ENCODE data around the gene AKIP1. TPM values are rescaled to one million over a fixed set of nuclear protein-coding genes. Genes with fewer than 3 reads are reported as not detected.
"Not testable (repeated sequence)": the region's sequence is repeated elsewhere in the genome, so short reads cannot be mapped to it uniquely, and the experiment has no call there.

AKIP1 gene
- total RNA-seq, 1 donor from 2014 or later: 25.1 TPM

DNA sequence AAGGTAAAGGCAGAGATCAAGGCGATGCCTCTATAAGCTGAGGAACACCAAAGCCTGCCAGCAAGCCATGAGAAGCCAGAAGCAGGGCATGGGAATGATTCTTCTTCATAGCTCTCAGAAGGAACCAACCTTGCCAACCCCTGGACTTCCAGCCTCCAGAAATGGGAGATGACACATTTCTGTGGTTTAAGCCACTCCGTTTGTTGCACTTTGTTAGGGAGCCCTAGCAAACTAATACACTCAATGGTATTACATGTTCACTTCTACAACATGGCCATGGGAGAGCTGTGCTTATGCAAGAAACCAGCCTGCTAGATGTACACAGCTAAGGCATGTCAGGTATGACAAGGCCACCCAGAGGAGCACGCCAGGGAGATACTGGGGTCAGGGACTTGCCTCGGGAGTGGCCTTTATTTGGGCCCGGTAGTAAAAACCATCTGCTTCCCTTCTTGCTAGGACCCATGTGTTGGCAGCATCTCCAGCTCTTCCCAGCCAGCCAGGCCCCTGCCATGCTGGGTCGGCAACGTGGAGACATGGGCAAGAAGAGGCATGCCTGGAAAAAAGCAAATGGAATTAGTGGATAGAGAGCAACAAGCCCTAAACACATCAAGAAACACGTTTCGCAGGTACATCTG is 18.1 kb downstream of the AKIP1 start:
- no peaks in the 10 kb centered on the region for H3K4me1 Mint-ChIP-seq
- H3K36me3 Mint-ChIP-seq (ENCODE audit: low read depth): no peaks in the 10 kb centered on the region
- H3K27me3 Mint-ChIP-seq: no peaks in the 10 kb centered on the region
- intact Hi-C loops (cut with micrococcal nuclease): no loop called here
- no peak for DNase-seq
- H3K9me3 Mint-ChIP-seq: no peaks in the 10 kb centered on the region
- H3K27ac Mint-ChIP-seq: peak overlapping the region; percentile 17
- no peak overlapping the region for H3K4me3 Mint-ChIP-seq

GRCh38 chr11:8930456-8931175 is 19.6 kb downstream of the AKIP1 start:
- Mint-ChIP-seq H3K4me1 (peaks cover 6% of the 10 kb centered on the region), H3K36me3 (ENCODE audit: low read depth) (no peaks in the 10 kb centered on the region), H3K9me3 (no peaks in the 10 kb centered on the region), H3K27me3 (no peaks in the 10 kb centered on the region), H3K27ac (no peak overlapping the region), H3K4me3 (no peak overlapping the region)
- intact Hi-C loops (cut with micrococcal nuclease): no loop called here
- no peak for DNase-seq

DNA sequence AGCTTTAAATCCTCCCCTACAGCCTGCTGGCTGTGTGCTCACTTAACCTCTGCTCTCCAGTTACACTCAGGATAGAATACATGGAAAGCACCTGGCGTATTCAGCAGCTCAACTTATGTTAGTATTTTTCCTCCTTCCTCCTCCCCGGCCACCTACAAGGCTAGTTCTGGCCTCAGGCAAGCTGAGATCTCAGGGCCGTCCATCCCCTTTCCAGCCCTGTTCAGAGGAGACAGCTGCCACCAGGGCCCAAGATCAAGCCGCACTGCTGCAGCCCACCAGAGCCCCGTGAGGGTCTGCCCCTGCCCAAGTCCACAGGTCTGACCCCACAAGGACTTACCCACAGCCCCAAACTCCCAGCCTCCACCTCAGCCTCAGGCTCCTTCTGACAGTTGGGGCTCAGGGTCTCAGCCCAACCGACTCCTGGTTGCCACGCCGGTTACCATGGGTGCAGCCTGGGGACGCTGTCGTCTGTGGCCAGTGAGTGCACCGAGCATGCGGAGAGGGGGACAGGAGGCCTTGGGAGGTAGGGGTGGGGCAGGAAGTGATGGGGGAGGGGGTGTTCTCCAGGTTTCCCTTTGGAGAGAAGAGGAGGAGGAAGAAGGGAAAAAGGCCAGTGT is 21.7 kb downstream of the AKIP1 start, which contains the start of gene C11orf16:
C11orf16 (minus strand) TSS at position 384 of the 617 bp plus-strand sequence. CDS start 639 bp downstream, outside the sequence.
- DNase-seq: no peak
- Mint-ChIP-seq H3K27me3 (no peaks in the 10 kb centered on the region), H3K4me1 (peaks cover 9% of the 10 kb centered on the region), H3K4me3 (no peak within 1 kb of the TSS), H3K27ac (no peak within 1 kb of the TSS), H3K9me3 (no peaks in the 10 kb centered on the region), H3K36me3 (ENCODE audit: low read depth) (no peaks in the 10 kb centered on the region)
- intact Hi-C loops (cut with micrococcal nuclease): no loop called here

DNA sequence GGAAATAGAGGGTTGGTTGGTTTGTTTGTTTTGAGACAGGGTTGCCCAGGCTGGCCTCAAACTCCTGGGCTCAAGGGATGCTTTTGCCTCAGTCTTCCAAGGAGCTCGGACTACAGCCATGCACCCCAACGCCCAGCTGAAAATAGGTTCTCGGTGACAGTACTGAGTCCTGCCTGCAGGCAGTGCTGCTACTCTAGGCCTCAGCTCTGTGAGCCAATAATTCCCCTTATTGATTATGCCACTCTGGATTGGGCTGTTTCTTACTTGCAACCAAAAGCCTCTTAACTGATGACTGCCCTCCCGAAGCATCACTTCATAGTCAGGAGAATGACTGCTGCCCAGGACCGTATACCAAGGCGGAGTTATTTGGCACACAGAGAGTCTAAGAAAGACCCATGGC is 22.9 kb downstream of the AKIP1 start:
- intact Hi-C loops (cut with micrococcal nuclease): no loop called here
- Mint-ChIP-seq H3K4me3 (no peak overlapping the region), H3K27ac (no peak overlapping the region), H3K27me3 (no peaks in the 10 kb centered on the region), H3K9me3 (no peaks in the 10 kb centered on the region), H3K36me3 (ENCODE audit: low read depth) (no peaks in the 10 kb centered on the region), H3K4me1 (peaks cover 9% of the 10 kb centered on the region)
- DNase-seq: no peak

- Mint-ChIP-seq H3K4me1 (peaks cover 9% of the 10 kb centered on the region), H3K36me3 (ENCODE audit: low read depth) (no peaks in the 10 kb centered on the region), H3K9me3 (no peaks in the 10 kb centered on the region), H3K27ac (no peak overlapping the region), H3K4me3 (no peak overlapping the region), H3K27me3 (no peaks in the 10 kb centered on the region)
- no peak for DNase-seq
- intact Hi-C loops (cut with micrococcal nuclease): no loop called here
Measured at GRCh38 chr11:8934742-8935488, 23.9 kb downstream of the AKIP1 start.

DNA sequence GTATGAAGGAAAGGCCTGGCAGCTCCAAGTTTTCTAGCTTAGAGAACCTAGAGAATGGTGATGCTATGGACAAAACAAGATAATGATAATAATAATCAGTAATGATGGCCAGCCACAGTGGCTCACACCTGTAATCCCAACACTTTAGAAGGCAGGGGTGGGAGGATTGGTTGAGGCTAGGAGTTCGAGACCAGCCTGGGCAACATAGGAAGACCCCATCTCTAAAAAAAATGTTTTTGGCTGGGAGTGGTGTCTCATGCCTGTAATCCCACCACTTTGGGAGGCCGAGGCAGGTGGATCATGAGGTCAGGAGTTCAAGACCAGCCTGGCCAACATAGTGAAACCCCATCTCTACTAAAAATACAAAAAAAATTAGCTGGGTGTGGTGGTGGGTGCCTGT is 24.8 kb downstream of the AKIP1 start:
- H3K27ac Mint-ChIP-seq, H3K27me3 Mint-ChIP-seq: not testable (repeated sequence)

GRCh38 chr11:8937159-8937558 is 26.2 kb downstream of the AKIP1 start:
- H3K4me1 Mint-ChIP-seq: peaks cover 9% of the 10 kb centered on the region
- H3K27me3 Mint-ChIP-seq: peaks cover 15% of the 10 kb centered on the region
- no peak overlapping the region for H3K4me3 Mint-ChIP-seq
- no peak overlapping the region for H3K27ac Mint-ChIP-seq
- no peaks in the 10 kb centered on the region for H3K36me3 Mint-ChIP-seq (ENCODE audit: low read depth)
- H3K9me3 Mint-ChIP-seq: no peaks in the 10 kb centered on the region
- DNase-seq: no peak
- intact Hi-C loops (cut with micrococcal nuclease): no loop called here

More for the DNA sequence above, 24.8 kb downstream of the AKIP1 start:
- H3K9me3 Mint-ChIP-seq; H3K36me3 Mint-ChIP-seq (ENCODE audit: low read depth); DNase-seq; intact Hi-C loops (cut with micrococcal nuclease); H3K4me1 Mint-ChIP-seq; H3K4me3 Mint-ChIP-seq: not testable (repeated sequence)

DNA sequence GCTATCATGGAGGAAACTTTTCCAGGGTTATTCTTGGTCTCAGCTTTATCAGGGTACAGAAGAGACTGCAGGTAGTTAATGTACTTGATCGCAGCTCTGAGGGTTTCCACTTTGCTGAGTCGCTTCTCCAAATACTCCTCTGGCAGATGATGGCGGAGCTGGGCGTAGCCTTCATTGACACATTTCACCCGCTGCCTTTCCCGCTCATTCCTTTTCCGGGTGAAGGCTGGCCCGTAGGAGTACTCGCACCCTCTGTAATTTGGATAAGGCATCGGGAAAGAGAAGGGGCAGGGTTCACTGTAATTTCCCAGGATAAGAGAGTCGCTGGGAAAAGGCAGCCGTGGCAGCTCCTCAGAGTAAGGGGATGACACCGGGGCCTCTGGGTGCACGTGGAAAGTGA is 26.7 kb downstream of the AKIP1 start:
- no peak overlapping the region for H3K27ac Mint-ChIP-seq
- DNase-seq: no peak
- no peaks in the 10 kb centered on the region for H3K9me3 Mint-ChIP-seq
- H3K4me3 Mint-ChIP-seq: no peak overlapping the region
- intact Hi-C loops (cut with micrococcal nuclease): no loop called here
- peaks cover 9% of the 10 kb centered on the region for H3K4me1 Mint-ChIP-seq
- peaks cover 18% of the 10 kb centered on the region for H3K27me3 Mint-ChIP-seq
- no peaks in the 10 kb centered on the region for H3K36me3 Mint-ChIP-seq (ENCODE audit: low read depth)

DNA sequence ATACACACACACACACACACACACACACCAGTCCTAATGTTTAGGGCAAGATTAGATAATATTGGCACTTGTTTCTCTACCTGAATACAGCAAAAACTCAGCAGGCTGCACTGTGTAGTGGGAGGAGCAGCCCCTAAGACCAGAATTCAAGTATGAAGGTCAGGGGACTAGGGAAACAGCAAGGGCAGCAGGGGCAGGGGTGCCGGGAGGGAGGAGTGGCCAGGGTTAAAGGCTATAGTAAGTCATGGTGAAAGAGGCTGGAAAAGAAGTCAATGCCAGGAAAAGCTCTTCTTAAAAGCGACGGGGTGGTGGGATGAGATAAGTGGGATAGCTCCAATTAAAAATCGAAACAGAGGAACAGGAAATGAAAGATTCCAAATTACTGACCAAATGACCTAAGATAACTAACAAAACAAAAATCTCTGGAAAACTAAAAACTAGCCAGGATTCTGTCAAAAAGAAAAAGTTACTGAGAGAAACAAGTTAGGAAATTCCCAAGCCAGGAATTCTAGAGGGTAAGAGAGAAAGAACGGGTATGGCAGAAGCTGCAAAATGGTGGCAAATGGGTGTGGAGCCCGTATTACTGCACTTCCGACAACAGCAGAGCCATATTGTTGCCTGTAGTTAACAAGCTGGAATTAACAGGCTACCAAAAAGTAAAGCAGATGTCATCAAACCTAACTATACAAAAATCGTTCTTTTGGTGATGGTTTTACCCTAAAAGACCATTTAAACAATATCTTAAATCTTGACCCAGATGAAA is 30.5 kb downstream of the AKIP1 start:
- no peaks in the 10 kb centered on the region for H3K9me3 Mint-ChIP-seq
- H3K27me3 Mint-ChIP-seq: peaks cover 24% of the 10 kb centered on the region

GRCh38 chr11:8942518-8943066 is 31.6 kb downstream of the AKIP1 start, which contains the start of gene ASCL3:
TSS of gene ASCL3 (minus strand) at chr11:8943016. CDS start at chr11:8938161, 4,855 bp downstream.
- H3K27ac Mint-ChIP-seq: no peak within 1 kb of the TSS

More for the DNA sequence above, 30.5 kb downstream of the AKIP1 start:
- no peaks in the 10 kb centered on the region for H3K36me3 Mint-ChIP-seq (ENCODE audit: low read depth)
- H3K27ac Mint-ChIP-seq: no peak overlapping the region
- no peak for DNase-seq
- peaks cover 3% of the 10 kb centered on the region for H3K4me1 Mint-ChIP-seq
- H3K4me3 Mint-ChIP-seq: no peak overlapping the region
- intact Hi-C loops (cut with micrococcal nuclease): no loop called here

GRCh38 chr11:8947230-8947943 is 36.4 kb downstream of the AKIP1 start:
- H3K27ac Mint-ChIP-seq: no peak overlapping the region
- DNase-seq: no peak
- peaks cover 28% of the 10 kb centered on the region for H3K36me3 Mint-ChIP-seq (ENCODE audit: low read depth)
- no peaks in the 10 kb centered on the region for H3K4me1 Mint-ChIP-seq
- H3K27me3 Mint-ChIP-seq: peaks cover 7% of the 10 kb centered on the region
- no peak overlapping the region for H3K4me3 Mint-ChIP-seq
- no peaks in the 10 kb centered on the region for H3K9me3 Mint-ChIP-seq
- intact Hi-C loops (cut with micrococcal nuclease): no loop called here

More at GRCh38 chr11:8942518-8943066, 31.6 kb downstream of the AKIP1 start, which contains the start of gene ASCL3:
- H3K9me3 Mint-ChIP-seq: no peaks in the 10 kb centered on the region
- no peaks in the 10 kb centered on the region for H3K4me1 Mint-ChIP-seq
- peaks cover 24% of the 10 kb centered on the region for H3K27me3 Mint-ChIP-seq
- no peak within 1 kb of the TSS for H3K4me3 Mint-ChIP-seq
- DNase-seq: no peak
- H3K36me3 Mint-ChIP-seq (ENCODE audit: low read depth): peaks cover 7% of the 10 kb centered on the region
- intact Hi-C loops (cut with micrococcal nuclease): no loop called here

DNA sequence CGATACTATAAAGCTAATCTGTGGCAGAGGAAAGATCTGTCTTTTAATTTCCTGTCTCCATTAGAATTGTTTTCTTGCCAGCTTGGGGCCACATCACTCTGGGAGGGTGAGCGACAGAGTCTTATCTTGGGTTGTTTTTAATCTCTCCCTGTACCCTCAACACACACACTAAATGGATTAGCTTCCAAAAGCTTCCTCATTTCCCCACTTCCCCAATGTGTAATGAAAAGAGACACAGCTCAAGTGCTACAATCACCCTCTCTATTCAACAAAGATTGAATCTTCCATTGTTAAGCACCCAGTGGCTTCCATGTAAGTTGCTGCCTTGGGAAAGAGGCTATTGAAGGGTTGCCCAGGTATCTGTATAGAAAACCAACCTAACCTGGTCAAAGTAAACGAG is 37.9 kb downstream of the AKIP1 start:
- Mint-ChIP-seq H3K27me3 (peaks cover 2% of the 10 kb centered on the region), H3K36me3 (ENCODE audit: low read depth) (peaks cover 38% of the 10 kb centered on the region), H3K27ac (no peak overlapping the region), H3K9me3 (no peaks in the 10 kb centered on the region), H3K4me1 (no peaks in the 10 kb centered on the region), H3K4me3 (no peak overlapping the region)
- intact Hi-C loops (cut with micrococcal nuclease): no loop called here
- DNase-seq: no peak
